ENCODE measurements around the gene SFTPA2. TPM values are rescaled to one million over a fixed set of nuclear protein-coding genes. Genes with fewer than 3 reads are reported as not detected.
"Not testable (repeated sequence)": the region's sequence is repeated elsewhere in the genome, so short reads cannot be mapped to it uniquely, and the experiment has no call there.

Gene SFTPA2
- not detected for total RNA-seq

- no peak for DNase-seq
- no peak within 1 kb of the TSS for H3K27ac Mint-ChIP-seq
- no peak within 1 kb of the TSS for H3K4me3 Mint-ChIP-seq
- H3K27me3 Mint-ChIP-seq, result peaks cover 17% of the 10 kb centered on the region
- POLR2A ChIA-PET, result no interaction called here
- ATAC-seq (ENCODE audit: low read depth), result no peak
- H3K9me3 Mint-ChIP-seq, result no peaks in the 10 kb centered on the region
- H3K36me3 Mint-ChIP-seq, result no peaks in the 10 kb centered on the region
- peaks cover 7% of the 10 kb centered on the region for H3K4me1 Mint-ChIP-seq
Observed at GRCh38 chr10:79560160-79560709, at the start of gene SFTPA2. TSS of gene SFTPA2 (minus strand) at chr10:79560407. CDS start at chr10:79559483, 924 bp downstream.

DNA sequence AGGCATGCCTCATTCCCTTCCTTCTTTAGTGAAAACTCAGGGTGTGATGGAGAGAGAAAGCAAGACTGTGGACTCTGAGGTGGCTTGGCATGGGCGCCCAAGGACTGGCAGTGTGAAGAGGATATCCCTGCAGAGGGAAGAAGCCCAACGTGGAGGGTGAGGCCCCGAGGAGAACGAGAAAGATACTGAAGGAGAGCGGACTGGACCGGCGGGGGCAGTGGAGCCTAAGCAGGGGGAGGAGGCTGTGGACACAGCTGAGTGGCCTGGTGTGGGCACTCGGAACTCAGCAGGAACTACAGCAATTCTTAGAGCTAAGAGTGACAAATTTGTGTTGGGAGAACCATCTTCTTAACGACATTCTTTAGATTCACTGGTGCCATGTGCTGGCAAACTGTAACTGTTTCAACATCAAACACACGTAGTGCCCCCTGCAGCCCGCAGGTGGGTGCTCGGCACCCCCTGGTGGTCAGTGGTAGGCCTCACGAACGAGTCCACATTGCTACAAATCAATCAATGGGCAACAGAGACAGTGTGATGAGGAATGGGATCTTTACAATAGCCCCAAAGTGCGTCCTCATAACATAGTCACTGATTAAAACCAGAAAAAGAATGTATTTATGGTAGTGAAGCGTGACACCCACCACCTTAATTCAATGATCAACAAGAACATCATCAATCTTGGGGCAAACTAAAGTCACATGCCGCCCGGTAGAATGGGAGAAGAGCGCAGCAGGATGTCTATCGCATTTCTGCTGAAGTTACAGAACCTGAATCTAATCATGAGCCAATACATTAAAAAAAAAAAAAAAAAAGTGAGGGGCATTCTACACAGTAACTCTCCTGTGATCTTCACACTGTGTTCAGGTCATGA lies 48.5 kb upstream of the SFTPA2 start:
- Mint-ChIP-seq H3K27ac (no peak overlapping the region), H3K36me3 (no peaks in the 10 kb centered on the region), H3K9me3 (no peaks in the 10 kb centered on the region), H3K4me3 (no peak overlapping the region), H3K4me1 (peaks cover 8% of the 10 kb centered on the region), H3K27me3 (peaks cover 9% of the 10 kb centered on the region)
- POLR2A ChIA-PET, result no interaction called here
- ATAC-seq (ENCODE audit: low read depth), result peak; percentile 67
- DNase-seq, result peak; percentile 71

- Mint-ChIP-seq H3K36me3 (no peaks in the 10 kb centered on the region), H3K4me3 (no peak overlapping the region), H3K4me1 (peaks cover 5% of the 10 kb centered on the region), H3K27me3 (peaks cover 14% of the 10 kb centered on the region), H3K9me3 (no peaks in the 10 kb centered on the region), H3K27ac (no peak overlapping the region)
- ATAC-seq (ENCODE audit: low read depth) (no peak), DNase-seq (no peak)
- POLR2A ChIA-PET, result no interaction called here
Observed at GRCh38 chr10:79605308-79605707, 45.1 kb upstream of the SFTPA2 start.

- POLR2A ChIA-PET, result no interaction called here
- ATAC-seq (ENCODE audit: low read depth) (no peak), DNase-seq (no peak)
- Mint-ChIP-seq H3K36me3 (no peaks in the 10 kb centered on the region), H3K9me3 (peaks cover under 1% of the 10 kb centered on the region), H3K27ac (no peak overlapping the region), H3K4me3 (no peak overlapping the region), H3K27me3 (peaks cover 17% of the 10 kb centered on the region), H3K4me1 (peaks cover 5% of the 10 kb centered on the region)
Observed at GRCh38 chr10:79604294-79604693, 44.1 kb upstream of the SFTPA2 start.

GRCh38 chr10:79602953-79603352 lies 42.7 kb upstream of the SFTPA2 start:
- Mint-ChIP-seq H3K27me3 (peaks cover 14% of the 10 kb centered on the region), H3K27ac (no peak overlapping the region), H3K9me3 (peaks cover 7% of the 10 kb centered on the region), H3K36me3 (peaks cover 3% of the 10 kb centered on the region), H3K4me3 (no peak overlapping the region), H3K4me1 (peaks cover 3% of the 10 kb centered on the region)
- DNase-seq (no peak), ATAC-seq (ENCODE audit: low read depth) (no peak)
- POLR2A ChIA-PET, result no interaction called here

GRCh38 chr10:79601939-79602338 lies 41.7 kb upstream of the SFTPA2 start:
- Mint-ChIP-seq H3K27ac (no peak overlapping the region), H3K4me3 (no peak overlapping the region), H3K27me3 (peaks cover 17% of the 10 kb centered on the region), H3K9me3 (peaks cover 15% of the 10 kb centered on the region), H3K4me1 (no peaks in the 10 kb centered on the region), H3K36me3 (peaks cover 5% of the 10 kb centered on the region)
- ATAC-seq (ENCODE audit: low read depth) (no peak), DNase-seq (no peak)
- POLR2A ChIA-PET, result no interaction called here

GRCh38 chr10:79599644-79600043 lies 39.4 kb upstream of the SFTPA2 start:
- Mint-ChIP-seq H3K9me3 (peaks cover 18% of the 10 kb centered on the region), H3K27me3 (peaks cover 16% of the 10 kb centered on the region)
- DNase-seq; H3K4me3 Mint-ChIP-seq; H3K36me3 Mint-ChIP-seq; ATAC-seq (ENCODE audit: low read depth); H3K27ac Mint-ChIP-seq; H3K4me1 Mint-ChIP-seq; POLR2A ChIA-PET: not testable (repeated sequence)

- ATAC-seq (ENCODE audit: low read depth), result no peak
- Mint-ChIP-seq H3K27me3 (peaks cover 23% of the 10 kb centered on the region), H3K4me1 (no peaks in the 10 kb centered on the region), H3K27ac (no peak overlapping the region), H3K4me3 (no peak overlapping the region), H3K9me3 (peaks cover 18% of the 10 kb centered on the region), H3K36me3 (peaks cover 5% of the 10 kb centered on the region)
- POLR2A ChIA-PET, result no interaction called here
- DNase-seq, result no peak
Observed at GRCh38 chr10:79595510-79595909, 35.3 kb upstream of the SFTPA2 start.

DNA sequence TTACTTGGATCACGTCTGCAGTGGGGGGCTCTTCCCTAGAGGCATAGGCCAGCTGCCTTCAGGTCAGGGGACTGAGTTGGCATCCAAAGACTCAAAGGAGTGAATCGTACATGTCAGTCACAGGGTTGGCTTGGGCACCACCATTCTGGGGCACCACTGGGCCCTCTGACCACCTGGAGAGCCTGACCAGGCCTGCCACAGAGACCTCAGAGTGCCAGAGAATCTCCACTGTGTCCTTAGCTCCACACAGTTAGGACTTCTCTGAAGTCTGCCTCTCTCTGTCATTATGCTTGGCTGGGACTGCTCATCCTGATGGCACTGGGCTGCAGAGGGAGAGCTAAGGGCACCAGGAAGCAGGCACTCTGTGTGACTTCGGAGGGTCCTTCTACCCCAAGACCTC lies 34.4 kb upstream of the SFTPA2 start:
- DNase-seq; H3K4me1 Mint-ChIP-seq; H3K4me3 Mint-ChIP-seq; H3K36me3 Mint-ChIP-seq; POLR2A ChIA-PET; ATAC-seq (ENCODE audit: low read depth); H3K27ac Mint-ChIP-seq: not testable (repeated sequence)
- H3K27me3 Mint-ChIP-seq, result peaks cover 28% of the 10 kb centered on the region
- H3K9me3 Mint-ChIP-seq, result peaks cover 18% of the 10 kb centered on the region

- POLR2A ChIA-PET, result no interaction called here
- H3K27me3 Mint-ChIP-seq, result peaks cover 37% of the 10 kb centered on the region
- H3K9me3 Mint-ChIP-seq, result peaks cover 14% of the 10 kb centered on the region
- H3K4me3 Mint-ChIP-seq, result no peak overlapping the region
- peaks cover 2% of the 10 kb centered on the region for H3K36me3 Mint-ChIP-seq
- no peak overlapping the region for H3K27ac Mint-ChIP-seq
- DNase-seq (no peak), ATAC-seq (ENCODE audit: low read depth) (no peak)
- H3K4me1 Mint-ChIP-seq, result no peaks in the 10 kb centered on the region
Observed at GRCh38 chr10:79593377-79593776, 33.2 kb upstream of the SFTPA2 start.

DNA sequence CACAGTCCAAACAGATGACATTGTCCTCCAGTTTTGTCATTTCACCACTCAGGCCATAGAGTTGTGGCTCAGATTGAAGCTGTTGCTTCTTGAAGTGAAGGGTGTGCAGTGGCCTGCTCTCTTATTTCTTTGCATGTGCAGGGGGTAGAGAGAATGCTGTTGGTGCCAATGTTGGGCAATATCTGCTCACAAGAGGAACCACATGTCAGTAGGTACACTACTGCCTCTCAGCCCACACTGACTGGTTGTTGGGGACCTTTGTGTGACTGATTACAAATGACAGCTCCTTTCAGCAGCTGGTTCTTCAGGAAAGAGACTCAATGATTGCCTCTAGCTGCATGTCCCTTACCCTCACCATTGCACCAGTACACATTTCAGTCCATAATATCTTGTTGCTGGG lies 28.6 kb upstream of the SFTPA2 start:
- H3K27me3 Mint-ChIP-seq, result peaks cover 31% of the 10 kb centered on the region

GRCh38 chr10:79586933-79587332 lies 26.7 kb upstream of the SFTPA2 start:
- H3K4me3 Mint-ChIP-seq, result no peak overlapping the region
- peaks cover 6% of the 10 kb centered on the region for H3K4me1 Mint-ChIP-seq
- H3K27me3 Mint-ChIP-seq, result peaks cover 29% of the 10 kb centered on the region
- no peak overlapping the region for H3K27ac Mint-ChIP-seq
- DNase-seq (no peak), ATAC-seq (ENCODE audit: low read depth) (no peak)
- H3K36me3 Mint-ChIP-seq, result no peaks in the 10 kb centered on the region
- H3K9me3 Mint-ChIP-seq, result no peaks in the 10 kb centered on the region
- POLR2A ChIA-PET, result no interaction called here

More for the DNA sequence above, 28.6 kb upstream of the SFTPA2 start:
- ATAC-seq (ENCODE audit: low read depth), result no peak
- H3K36me3 Mint-ChIP-seq, result no peaks in the 10 kb centered on the region
- POLR2A ChIA-PET, result no interaction called here
- H3K9me3 Mint-ChIP-seq, result no peaks in the 10 kb centered on the region
- H3K4me1 Mint-ChIP-seq, result no peaks in the 10 kb centered on the region
- H3K4me3 Mint-ChIP-seq, result no peak overlapping the region
- no peak overlapping the region for H3K27ac Mint-ChIP-seq
- no peak for DNase-seq

DNA sequence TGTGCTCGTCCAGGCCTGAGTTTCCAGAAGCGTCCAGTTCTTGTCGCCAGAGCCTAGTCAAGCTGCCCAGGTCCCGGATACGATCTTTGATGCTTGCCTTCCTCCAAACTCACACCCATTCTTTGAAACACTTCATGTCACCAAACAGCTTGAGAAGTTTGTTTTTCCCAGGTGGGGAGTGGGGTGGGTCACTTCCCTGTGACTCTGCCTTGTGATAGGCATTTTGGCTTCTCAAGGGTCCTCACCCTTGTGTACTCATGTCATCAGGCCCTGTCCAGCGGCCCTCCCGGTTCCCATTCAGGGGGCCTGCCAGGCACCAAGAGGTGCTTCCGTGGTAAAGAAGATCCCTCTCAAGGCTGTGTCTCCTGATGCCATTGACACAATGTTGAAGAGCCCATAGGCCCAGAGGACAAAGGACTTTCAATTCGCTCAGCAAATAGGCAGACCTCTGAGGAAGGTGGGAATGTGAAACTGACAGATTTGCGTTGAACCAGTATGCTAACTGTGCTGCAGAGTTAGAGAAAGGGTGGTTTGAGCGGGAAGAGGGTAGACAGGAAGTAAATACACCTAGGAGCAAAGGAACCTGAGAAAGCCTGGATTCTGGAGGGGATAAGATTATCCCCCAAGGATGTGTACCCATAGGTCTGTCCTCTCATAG lies 25.8 kb upstream of the SFTPA2 start:
- POLR2A ChIA-PET, result no interaction called here
- H3K27me3 Mint-ChIP-seq, result peaks cover 29% of the 10 kb centered on the region
- DNase-seq (no peak), ATAC-seq (ENCODE audit: low read depth) (no peak)
- no peak overlapping the region for H3K4me3 Mint-ChIP-seq
- H3K36me3 Mint-ChIP-seq, result no peaks in the 10 kb centered on the region
- no peaks in the 10 kb centered on the region for H3K9me3 Mint-ChIP-seq
- peaks cover 8% of the 10 kb centered on the region for H3K4me1 Mint-ChIP-seq
- no peak overlapping the region for H3K27ac Mint-ChIP-seq

Measured in activated naive CD8-positive, alpha-beta T cell treated with anti-CD3 and anti-CD28 coated beads, Interleukin-2, amount 10 ng/mL, durations not matched to agents 7 days and 5 days (primary cell).